ENCODE measurements around the gene TCFL5.

- TF ChIP-seq, protein P1, sequence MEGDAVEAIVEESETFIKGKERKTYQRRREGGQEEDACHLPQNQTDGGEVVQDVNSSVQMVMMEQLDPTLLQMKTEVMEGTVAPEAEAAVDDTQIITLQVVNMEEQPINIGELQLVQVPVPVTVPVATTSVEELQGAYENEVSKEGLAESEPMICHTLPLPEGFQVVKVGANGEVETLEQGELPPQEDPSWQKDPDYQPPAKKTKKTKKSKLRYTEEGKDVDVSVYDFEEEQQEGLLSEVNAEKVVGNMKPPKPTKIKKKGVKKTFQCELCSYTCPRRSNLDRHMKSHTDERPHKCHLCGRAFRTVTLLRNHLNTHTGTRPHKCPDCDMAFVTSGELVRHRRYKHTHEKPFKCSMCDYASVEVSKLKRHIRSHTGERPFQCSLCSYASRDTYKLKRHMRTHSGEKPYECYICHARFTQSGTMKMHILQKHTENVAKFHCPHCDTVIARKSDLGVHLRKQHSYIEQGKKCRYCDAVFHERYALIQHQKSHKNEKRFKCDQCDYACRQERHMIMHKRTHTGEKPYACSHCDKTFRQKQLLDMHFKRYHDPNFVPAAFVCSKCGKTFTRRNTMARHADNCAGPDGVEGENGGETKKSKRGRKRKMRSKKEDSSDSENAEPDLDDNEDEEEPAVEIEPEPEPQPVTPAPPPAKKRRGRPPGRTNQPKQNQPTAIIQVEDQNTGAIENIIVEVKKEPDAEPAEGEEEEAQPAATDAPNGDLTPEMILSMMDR (IDR thresholded peaks at IDR 0.05; ENCODE audit: insufficient read depth, low read length, poor library complexity, severe bottlenecking): no peak
- no peak for TF ChIP-seq EZH2phosphoT487 (conservative IDR thresholded peaks at IDR 0.05; ENCODE audit: low read length)
Observed at GRCh38 chr20:62832212-62832922, 29.3 kb downstream of the TCFL5 start.

All from SU-DHL-6 (cell line).